Stimulated activated CD4-positive, alpha-beta T cell treated with anti-CD3 and anti-CD28 coated beads, Interleukin-2, amount 100 ng/mL, for 48 hours (primary cell): ENCODE data around the gene BAHCC1.

Experiments
- DNase-seq, 2 donors: peaks; one replicate each; pipeline ENCODE4 v3.0.0-alpha.2; 2020

The BAHCC1 gene

GRCh38 chr17:81368161-81369022 is 26.9 kb upstream of the BAHCC1 start:
- no peak for DNase-seq

GRCh38 chr17:81370294-81370693 is 25.0 kb upstream of the BAHCC1 start:
- DNase-seq: no peak

- DNase-seq: no peak
These were observed 23.1 kb upstream of the BAHCC1 start for GRCh38 chr17:81371910-81372760.

GRCh38 chr17:81373536-81374160 is 21.6 kb upstream of the BAHCC1 start:
- DNase-seq: no peak

GRCh38 chr17:81374890-81375289 is 20.4 kb upstream of the BAHCC1 start:
- no peak for DNase-seq

GRCh38 chr17:81376946-81377714 is 18.1 kb upstream of the BAHCC1 start:
- no peak for DNase-seq

GRCh38 chr17:81378941-81379511 is 16.2 kb upstream of the BAHCC1 start:
- DNase-seq: no peak

- DNase-seq: no peak
These were observed 15.7 kb upstream of the BAHCC1 start for GRCh38 chr17:81379523-81379942.

- DNase-seq: no peak
These were observed 15.1 kb upstream of the BAHCC1 start for GRCh38 chr17:81380131-81380530.

GRCh38 chr17:81380666-81381518 is 14.4 kb upstream of the BAHCC1 start:
- no peak for DNase-seq

GRCh38 chr17:81381632-81382577 is 13.4 kb upstream of the BAHCC1 start:
- no peak for DNase-seq

- no peak for DNase-seq
These were observed 12.4 kb upstream of the BAHCC1 start for GRCh38 chr17:81382851-81383250.

GRCh38 chr17:81383504-81384421 is 11.5 kb upstream of the BAHCC1 start:
- DNase-seq: no peak

GRCh38 chr17:81384929-81385319 is 10.3 kb upstream of the BAHCC1 start:
- no peak for DNase-seq

- DNase-seq: no peak
These were observed 9.7 kb upstream of the BAHCC1 start for GRCh38 chr17:81385320-81386111.

GRCh38 chr17:81386141-81386645 is 9.1 kb upstream of the BAHCC1 start:
- no peak for DNase-seq

- no peak for DNase-seq
These were observed 8.6 kb upstream of the BAHCC1 start for GRCh38 chr17:81386646-81387099.
